SH-SY5Y (cell line): ENCODE data around the gene SIDT1.

ENCODE experiments used
- GATA2 ChIP-seq: IDR thresholded peaks from 2 replicates; pipeline ENCODE4 v1.6.1; 2011; ENCODE audit warnings: mild to moderate bottlenecking, low read depth, low read length
- GATA3 ChIP-seq: IDR thresholded peaks from 2 replicates; pipeline ENCODE4 v1.6.1; 2011; ENCODE audit warnings: low read depth, mild to moderate bottlenecking, low read length, moderate library complexity

GRCh38 chr3:113628316-113628715 lies 96.0 kb downstream of the SIDT1 start:
- TF ChIP-seq GATA2, result no peak
- no peak for TF ChIP-seq GATA3
